ENCODE results near the gene MED17. TPM values are rescaled to one million over a fixed set of nuclear protein-coding genes. Genes with fewer than 3 reads are reported as not detected.
A peak's percentile ranks its signal among the peaks of the same experiment; 100 is the strongest.
"Not testable (repeated sequence)": the region's sequence is repeated elsewhere in the genome, so short reads cannot be mapped to it uniquely, and the experiment has no call there.

MED17 gene
- total RNA-seq, 1 donor from 2014 or later = 55.2 TPM

DNA sequence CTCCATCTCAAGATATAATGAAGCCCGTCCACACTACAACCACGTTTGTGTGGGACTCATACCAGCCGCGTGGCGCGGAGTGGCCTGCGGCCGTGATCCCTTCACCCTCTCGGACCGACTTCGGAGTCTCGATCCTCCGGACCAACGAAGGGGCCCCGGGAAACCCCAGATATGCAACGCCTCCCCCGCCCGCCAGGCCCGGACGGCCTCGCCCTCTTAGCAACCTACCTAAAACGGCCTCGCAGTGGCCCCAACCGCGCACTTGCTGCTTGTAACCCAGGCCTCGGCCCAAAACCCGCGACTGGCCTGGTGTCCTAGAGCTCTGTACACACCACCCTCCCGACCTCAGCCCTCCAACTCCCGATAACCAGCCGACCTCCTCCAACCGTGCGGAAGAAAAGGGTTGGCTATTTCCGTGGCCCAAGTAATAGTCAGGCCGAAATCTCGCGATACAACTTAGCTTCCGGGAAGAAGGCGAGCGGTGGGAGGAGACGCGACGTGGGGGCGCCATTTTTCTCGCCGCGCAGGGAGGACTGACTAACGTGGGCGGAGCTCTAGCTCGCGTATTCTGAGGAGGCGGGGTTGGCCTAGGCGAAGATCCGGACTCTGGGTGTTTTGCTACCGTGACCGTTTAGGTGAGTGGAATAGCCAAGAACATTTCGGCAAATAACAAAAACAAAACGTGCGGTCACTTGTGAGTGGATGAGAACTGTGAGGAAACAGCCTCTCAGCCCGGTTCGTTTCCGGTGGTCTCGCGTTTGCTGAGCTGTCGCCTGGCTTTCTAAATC lies 42.8 kb upstream of the MED17 start, which contains the start of the genes C11orf54 and TAF1D:
TSS of gene C11orf54 (plus strand) at position 579 of the 788 bp plus-strand sequence. CDS start 5,722 bp downstream, outside the sequence.
TSS of gene TAF1D (minus strand) at position 402 of the 788 bp plus-strand sequence. CDS start 2,191 bp downstream, outside the sequence.
- Mint-ChIP-seq H3K9me3 (no peaks in the 10 kb centered on the region), H3K27ac (peak within 1 kb of the TSS; percentile 100), H3K27me3 (no peaks in the 10 kb centered on the region), H3K4me3 (peak within 1 kb of the TSS; percentile 100), H3K36me3 (ENCODE audit: low read depth) (peaks cover 63% of the 10 kb centered on the region), H3K4me1 (peaks cover 58% of the 10 kb centered on the region)
- ATAC-seq (ENCODE audit: low read depth) (peak; percentile 91), DNase-seq (peak; percentile 88)
- POLR2A ChIA-PET = interaction anchor here (0.6 to 7.0 kb wide), 30 partner anchors 10 to 1511 kb away, joined by 3 to 148 read pairs (median 5); partner anchors contain the start of genes ANKRD49, CEP295, CWC15 and KDM4D
- TF ChIP-seq, protein P1, sequence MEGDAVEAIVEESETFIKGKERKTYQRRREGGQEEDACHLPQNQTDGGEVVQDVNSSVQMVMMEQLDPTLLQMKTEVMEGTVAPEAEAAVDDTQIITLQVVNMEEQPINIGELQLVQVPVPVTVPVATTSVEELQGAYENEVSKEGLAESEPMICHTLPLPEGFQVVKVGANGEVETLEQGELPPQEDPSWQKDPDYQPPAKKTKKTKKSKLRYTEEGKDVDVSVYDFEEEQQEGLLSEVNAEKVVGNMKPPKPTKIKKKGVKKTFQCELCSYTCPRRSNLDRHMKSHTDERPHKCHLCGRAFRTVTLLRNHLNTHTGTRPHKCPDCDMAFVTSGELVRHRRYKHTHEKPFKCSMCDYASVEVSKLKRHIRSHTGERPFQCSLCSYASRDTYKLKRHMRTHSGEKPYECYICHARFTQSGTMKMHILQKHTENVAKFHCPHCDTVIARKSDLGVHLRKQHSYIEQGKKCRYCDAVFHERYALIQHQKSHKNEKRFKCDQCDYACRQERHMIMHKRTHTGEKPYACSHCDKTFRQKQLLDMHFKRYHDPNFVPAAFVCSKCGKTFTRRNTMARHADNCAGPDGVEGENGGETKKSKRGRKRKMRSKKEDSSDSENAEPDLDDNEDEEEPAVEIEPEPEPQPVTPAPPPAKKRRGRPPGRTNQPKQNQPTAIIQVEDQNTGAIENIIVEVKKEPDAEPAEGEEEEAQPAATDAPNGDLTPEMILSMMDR (IDR thresholded peaks at IDR 0.05) = no peak
- intact Hi-C loops (cut with micrococcal nuclease) = loop anchor here (1.0 to 2.0 kb wide), 7 partner anchors 14 to 752 kb away; partner anchors contain the start of genes ANKRD49, CEP295, MED17 and MRE11
- CTCF ChIA-PET = interaction anchor here (1.4 to 2.9 kb wide), 4 partner anchors 12 to 43 kb away, joined by 5 to 20 read pairs (median 6); partner anchors contain the start of gene MED17

DNA sequence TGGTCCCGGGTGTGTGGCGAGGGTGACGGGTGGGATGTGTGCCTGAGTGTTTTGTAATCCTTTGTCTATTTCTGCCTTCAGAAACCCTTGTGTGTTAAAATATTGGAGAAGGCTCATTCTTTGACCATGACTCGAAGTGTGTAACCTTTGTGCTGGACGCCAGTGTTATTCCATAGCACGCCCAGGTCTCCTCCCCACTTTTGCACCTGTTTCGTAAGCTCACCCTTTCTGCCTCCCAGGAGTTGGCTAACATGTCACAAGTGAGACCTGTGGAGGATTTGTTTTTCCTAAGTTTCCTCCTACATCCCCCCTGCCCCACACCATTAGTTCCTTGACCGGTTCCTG lies 42.2 kb upstream of the MED17 start:
- H3K36me3 Mint-ChIP-seq (ENCODE audit: low read depth) = peaks cover 58% of the 10 kb centered on the region
- TF ChIP-seq, protein P1 (IDR thresholded peaks at IDR 0.05) = no peak
- ATAC-seq (ENCODE audit: low read depth) (no peak), DNase-seq (no peak)
- H3K27ac Mint-ChIP-seq = peak overlapping the region; percentile 100
- no peaks in the 10 kb centered on the region for H3K9me3 Mint-ChIP-seq
- H3K27me3 Mint-ChIP-seq = no peaks in the 10 kb centered on the region
- CTCF ChIA-PET = interaction anchor here (1.4 to 2.9 kb wide), 2 partner anchors 40 to 42 kb away, joined by 6 to 20 read pairs; partner anchors contain the start of gene MED17
- peak overlapping the region; percentile 100 for H3K4me3 Mint-ChIP-seq
- H3K4me1 Mint-ChIP-seq = peaks cover 54% of the 10 kb centered on the region
- POLR2A ChIA-PET = interaction anchor here (0.6 to 7.0 kb wide), 26 partner anchors 9 to 1511 kb away, joined by 3 to 148 read pairs (median 6); partner anchors contain the start of genes ANKRD49, CEP295, MED17 and MRE11
- intact Hi-C loops (cut with micrococcal nuclease) = loop anchor here (1.0 to 2.0 kb wide), 7 partner anchors 15 to 751 kb away; partner anchors contain the start of genes ANKRD49, CEP295, MED17 and MRE11

DNA sequence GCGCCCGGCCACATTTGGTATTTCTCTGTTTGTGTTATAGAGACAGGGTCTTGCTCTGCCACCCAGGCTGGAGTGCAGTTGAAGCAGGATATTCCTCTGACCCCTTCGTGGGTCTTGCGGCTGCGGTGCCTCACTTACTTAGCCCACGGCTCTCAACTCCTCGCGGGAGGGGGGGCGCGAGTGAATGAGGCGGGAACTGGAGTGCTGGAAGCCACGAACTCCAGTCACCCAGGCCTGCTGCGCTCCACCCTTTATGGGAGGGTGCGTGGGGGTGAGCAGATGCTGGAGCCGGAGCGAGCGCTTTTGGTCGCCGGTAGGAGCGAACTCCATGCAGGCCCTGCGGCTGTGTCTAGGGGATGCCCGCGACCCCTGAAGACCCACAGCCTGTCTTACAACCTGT lies 40.8 kb upstream of the MED17 start:
- no peak overlapping the region for H3K27ac Mint-ChIP-seq
- intact Hi-C loops (cut with micrococcal nuclease) = no loop called here
- no peaks in the 10 kb centered on the region for H3K27me3 Mint-ChIP-seq
- ATAC-seq (ENCODE audit: low read depth) = no peak
- DNase-seq = no peak
- H3K9me3 Mint-ChIP-seq = no peaks in the 10 kb centered on the region
- peaks cover 40% of the 10 kb centered on the region for H3K4me1 Mint-ChIP-seq
- CTCF ChIA-PET = no interaction called here
- POLR2A ChIA-PET = interaction anchor here (3.8 kb wide), 1 partner anchor 42 kb away, joined by 148 read pairs; the partner anchor contains the start of gene MED17
- TF ChIP-seq, protein P1 (IDR thresholded peaks at IDR 0.05) = no peak
- peaks cover 47% of the 10 kb centered on the region for H3K36me3 Mint-ChIP-seq (ENCODE audit: low read depth)
- H3K4me3 Mint-ChIP-seq = peak overlapping the region; percentile 64

DNA sequence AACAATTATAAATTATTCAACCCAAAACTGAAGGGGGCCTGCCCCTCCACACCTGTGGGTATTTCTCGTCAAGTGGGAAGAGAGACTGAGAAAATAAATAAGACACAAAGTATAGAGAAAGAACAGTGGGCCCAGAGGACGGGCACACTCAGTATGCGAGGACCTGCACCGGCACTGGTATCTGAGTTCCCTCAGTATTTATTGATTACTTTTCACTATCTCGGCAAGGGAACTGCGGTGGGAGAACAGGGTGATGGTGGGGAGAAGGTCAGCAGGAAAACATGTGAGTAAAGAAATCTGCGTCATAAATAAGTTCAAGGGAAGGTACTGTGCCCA lies 39.4 kb upstream of the MED17 start:
- Mint-ChIP-seq H3K4me1 (peaks cover 27% of the 10 kb centered on the region), H3K36me3 (ENCODE audit: low read depth) (peaks cover 34% of the 10 kb centered on the region), H3K4me3 (no peak overlapping the region), H3K27ac (no peak overlapping the region), H3K9me3 (no peaks in the 10 kb centered on the region), H3K27me3 (no peaks in the 10 kb centered on the region)
- DNase-seq = no peak
- POLR2A ChIA-PET = no interaction called here
- TF ChIP-seq, protein P1 (IDR thresholded peaks at IDR 0.05) = no peak
- CTCF ChIA-PET = no interaction called here
- no peak for ATAC-seq (ENCODE audit: low read depth)
- intact Hi-C loops (cut with micrococcal nuclease) = no loop called here

DNA sequence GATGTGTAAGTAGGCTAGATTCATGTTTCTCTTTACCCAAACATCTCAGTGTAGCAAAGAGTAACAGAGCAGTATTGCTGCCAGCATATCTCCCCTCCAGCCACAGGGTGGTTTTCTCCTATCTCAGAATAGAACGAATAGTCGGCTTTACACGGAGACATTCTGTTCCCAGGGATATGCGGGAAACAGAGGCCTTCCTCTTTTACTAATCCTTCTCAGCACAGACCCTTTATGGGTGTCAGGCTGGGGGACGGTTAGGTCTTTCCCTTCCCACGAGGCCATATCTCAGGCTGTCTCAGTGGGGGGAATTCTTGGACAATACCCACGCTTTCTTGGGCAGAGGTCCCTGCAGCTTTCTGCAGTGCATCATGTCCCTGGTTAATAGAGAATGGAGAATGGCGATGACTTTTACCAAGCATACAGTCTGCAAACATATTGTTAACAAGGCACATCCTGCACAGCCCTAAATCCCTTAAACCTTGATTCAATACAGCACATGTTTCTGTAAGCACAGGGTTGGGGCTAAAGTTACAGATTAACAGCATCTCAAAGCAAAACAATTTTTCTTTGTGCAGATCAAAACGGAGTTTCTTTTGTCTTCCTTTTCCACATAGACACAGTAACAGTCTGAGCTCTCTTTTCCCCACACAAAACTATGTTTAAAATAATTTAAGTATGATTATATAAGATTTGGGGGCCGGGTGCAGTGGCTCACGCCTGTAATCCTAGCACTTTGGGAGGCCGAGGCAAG lies 38.9 kb upstream of the MED17 start:
- CTCF ChIA-PET; intact Hi-C loops (cut with micrococcal nuclease); H3K4me3 Mint-ChIP-seq: not testable (repeated sequence)

More for the DNA sequence above, 38.9 kb upstream of the MED17 start:
- Mint-ChIP-seq H3K4me1 (peaks cover 21% of the 10 kb centered on the region), H3K36me3 (ENCODE audit: low read depth) (peaks cover 28% of the 10 kb centered on the region)
- not testable (repeated sequence) for ATAC-seq (ENCODE audit: low read depth); H3K9me3 Mint-ChIP-seq; H3K27ac Mint-ChIP-seq; H3K27me3 Mint-ChIP-seq; DNase-seq
- POLR2A ChIA-PET = interaction anchor here (0.6 kb wide), 1 partner anchor 25 kb away, joined by 7 read pairs; no protein-coding TSS in a partner anchor

All from activated B cell treated with CpG ODN at 0.5 μM for 24 hours (primary cell).